Lower leg skin (tissue), 4 donors: ENCODE measurements around the gene FAM83G. TPM values are rescaled to one million over a fixed set of nuclear protein-coding genes. Genes with fewer than 3 reads are reported as not detected.

ENCODE experiments used
- DNase-seq, 2 donors: peaks; one replicate each; pipeline ENCODE4 v3.0.0-alpha.2; 2019; ENCODE audit warnings: low spot score in 2 of 2
- H3K4me3 ChIP-seq: fragments of 200-600 bp; sonication (generic); 2 replicates; pipeline ENCODE4 v1.5.1; 2017; ENCODE audit warnings: mild to moderate bottlenecking, low read depth; ENCODE audit not compliant: poor library complexity, severe bottlenecking
- POLR2A ChIP-seq, 2 donors: fragments of 450-650 bp; IDR thresholded peaks; one replicate each; pipeline ENCODE4 v1.6.1; 2016 to 2017; ENCODE audit warnings: antibody characterized with exemption in 2 of 2, mild to moderate bottlenecking in 1 of 2, moderate library complexity in 1 of 2
- WGBS, 2 donors: methylation state at CpG; one replicate each; pipeline ENCODE4 v1.1.5; 2018; 5-methylcytosine and 5-hydroxymethylcytosine counted together
- intact Hi-C: fragments of 100-400 bp; cut with DNase I; formaldehyde crosslinking; loops from one replicate; pipeline ENCODE4 v1.15.0; 2023; ENCODE audit warnings: low total_unique reads
- total RNA-seq, 4 donors: library from RNA; depleted of rRNA; stranded (reverse); fragments of >200 nt; gene quantifications; one replicate each; pipeline ENCODE4 v1.1.0, GENCODE V29; 2016
- TF ChIP-seq, protein P1 (sequence below), 3 donors: fragments of 450-650 bp; IDR thresholded peaks; one replicate each; pipeline ENCODE4 v1.5.1; 2016; ENCODE audit warnings: antibody characterized with exemption in 3 of 3, mild to moderate bottlenecking in 3 of 3, moderate library complexity in 2 of 3

Gene FAM83G
- total RNA-seq, 4 donors from 2014 or later, result 131 to 298 (median 190) TPM

DNA sequence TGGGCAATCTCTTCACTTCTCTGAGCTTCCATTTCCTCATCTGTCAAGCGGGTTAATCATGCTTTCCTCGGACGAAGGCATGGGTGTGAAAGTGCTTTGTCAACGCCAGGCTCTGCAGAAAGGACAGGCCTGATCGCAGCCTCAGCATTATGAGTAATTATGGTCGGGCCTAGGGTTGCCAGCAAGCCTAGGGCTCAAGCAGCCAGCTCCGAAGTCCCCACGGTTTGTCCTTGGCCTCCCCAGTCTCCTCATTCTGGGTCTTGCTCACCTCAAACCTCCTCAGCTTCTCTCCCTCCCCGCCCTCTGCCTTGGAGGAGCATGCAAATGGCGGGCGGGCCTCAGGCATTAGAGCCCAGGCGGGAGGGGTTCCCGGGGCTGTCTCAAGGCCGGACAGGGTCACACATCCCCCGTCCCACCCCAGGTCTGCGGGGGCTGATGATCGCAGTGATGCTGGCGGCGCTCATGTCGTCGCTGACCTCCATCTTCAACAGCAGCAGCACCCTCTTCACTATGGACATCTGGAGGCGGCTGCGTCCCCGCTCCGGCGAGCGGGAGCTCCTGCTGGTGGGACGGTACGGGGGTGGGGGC, 10.2 kb upstream of the FAM83G start:
- H3K4me3 ChIP-seq, result no peak overlapping the region
- WGBS, 2 donors, result 59 to 71% methylated on average over 23 to 29 of the region's 29 CpGs
- intact Hi-C loops, result no loop called here
- TF ChIP-seq, protein P1, sequence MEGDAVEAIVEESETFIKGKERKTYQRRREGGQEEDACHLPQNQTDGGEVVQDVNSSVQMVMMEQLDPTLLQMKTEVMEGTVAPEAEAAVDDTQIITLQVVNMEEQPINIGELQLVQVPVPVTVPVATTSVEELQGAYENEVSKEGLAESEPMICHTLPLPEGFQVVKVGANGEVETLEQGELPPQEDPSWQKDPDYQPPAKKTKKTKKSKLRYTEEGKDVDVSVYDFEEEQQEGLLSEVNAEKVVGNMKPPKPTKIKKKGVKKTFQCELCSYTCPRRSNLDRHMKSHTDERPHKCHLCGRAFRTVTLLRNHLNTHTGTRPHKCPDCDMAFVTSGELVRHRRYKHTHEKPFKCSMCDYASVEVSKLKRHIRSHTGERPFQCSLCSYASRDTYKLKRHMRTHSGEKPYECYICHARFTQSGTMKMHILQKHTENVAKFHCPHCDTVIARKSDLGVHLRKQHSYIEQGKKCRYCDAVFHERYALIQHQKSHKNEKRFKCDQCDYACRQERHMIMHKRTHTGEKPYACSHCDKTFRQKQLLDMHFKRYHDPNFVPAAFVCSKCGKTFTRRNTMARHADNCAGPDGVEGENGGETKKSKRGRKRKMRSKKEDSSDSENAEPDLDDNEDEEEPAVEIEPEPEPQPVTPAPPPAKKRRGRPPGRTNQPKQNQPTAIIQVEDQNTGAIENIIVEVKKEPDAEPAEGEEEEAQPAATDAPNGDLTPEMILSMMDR (IDR thresholded peaks at IDR 0.05), result no peak
- no peak for TF ChIP-seq POLR2A (IDR thresholded peaks at IDR 0.05)
- DNase-seq, result no peak

DNA sequence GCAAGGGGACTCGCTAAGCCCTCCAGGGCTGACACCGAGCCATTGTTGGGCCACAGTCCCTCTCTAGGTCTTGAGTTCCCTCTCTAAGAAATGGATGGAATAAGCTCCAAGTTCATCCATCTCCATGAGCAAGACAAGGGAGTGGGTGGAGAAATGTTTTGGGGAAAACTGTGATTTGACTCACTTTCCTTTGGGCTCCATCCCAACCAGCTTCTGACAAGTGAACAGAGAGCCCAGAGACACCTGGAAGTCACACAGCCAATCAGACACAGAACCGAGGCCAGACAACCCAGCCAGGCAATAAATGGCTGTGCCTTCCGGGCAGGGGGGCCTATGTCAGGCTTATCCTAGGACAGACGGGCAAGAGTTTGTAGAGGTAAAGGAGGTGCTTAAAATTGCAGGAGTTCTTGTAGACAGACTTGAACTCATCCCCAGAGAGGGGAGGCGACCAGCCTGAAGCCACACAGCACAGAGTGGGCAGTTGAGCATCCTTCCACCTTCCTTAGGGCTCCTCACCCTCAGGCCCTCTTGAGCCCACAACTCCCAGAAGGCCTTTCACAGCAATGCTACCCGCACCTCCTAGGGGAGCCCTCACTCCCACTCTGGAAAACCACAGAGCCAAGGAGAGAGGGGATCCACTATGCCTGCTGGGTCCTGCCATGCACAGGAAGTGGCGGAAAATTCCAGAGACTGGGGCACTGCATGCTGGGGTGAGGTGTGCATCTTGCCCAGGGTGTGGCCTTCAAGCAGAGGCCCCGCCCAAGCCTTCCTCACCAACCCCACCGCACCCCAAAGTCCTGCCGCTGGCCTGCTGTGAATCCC, 9.5 kb upstream of the FAM83G start:
- no peak for DNase-seq
- TF ChIP-seq, protein P1 (IDR thresholded peaks at IDR 0.05), result no peak
- no peak for TF ChIP-seq POLR2A (IDR thresholded peaks at IDR 0.05)
- no peak overlapping the region for H3K4me3 ChIP-seq
- intact Hi-C loops, result no loop called here
- WGBS, 2 donors, result 82 to 84% methylated on average over 11 of the region's 11 CpGs

DNA sequence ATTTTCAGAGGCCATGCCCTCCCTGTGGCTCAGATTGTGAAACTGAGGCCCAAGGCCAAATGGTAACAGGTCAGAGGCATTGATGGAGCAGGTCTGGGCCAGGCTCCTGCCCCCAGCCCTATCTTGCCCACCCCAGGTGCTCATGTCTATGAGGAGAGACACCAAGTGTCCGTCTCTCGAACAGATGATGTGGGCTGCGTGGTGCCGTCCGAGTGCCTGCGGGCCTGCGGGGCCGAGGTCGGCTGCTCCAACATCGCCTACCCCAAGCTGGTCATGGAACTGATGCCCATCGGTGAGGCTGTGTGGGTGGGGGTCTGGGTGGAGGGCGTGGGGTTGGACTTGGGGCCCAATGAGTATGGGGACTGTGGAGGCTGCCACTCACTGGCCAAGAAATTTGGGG, 8.7 kb upstream of the FAM83G start:
- DNase-seq, result no peak
- TF ChIP-seq POLR2A (IDR thresholded peaks at IDR 0.05), result no peak
- TF ChIP-seq, protein P1 (IDR thresholded peaks at IDR 0.05), result no peak
- WGBS, 2 donors, result 94 to 98% methylated on average over 10 to 12 of the region's 12 CpGs
- H3K4me3 ChIP-seq, result no peak overlapping the region
- intact Hi-C loops, result no loop called here

DNA sequence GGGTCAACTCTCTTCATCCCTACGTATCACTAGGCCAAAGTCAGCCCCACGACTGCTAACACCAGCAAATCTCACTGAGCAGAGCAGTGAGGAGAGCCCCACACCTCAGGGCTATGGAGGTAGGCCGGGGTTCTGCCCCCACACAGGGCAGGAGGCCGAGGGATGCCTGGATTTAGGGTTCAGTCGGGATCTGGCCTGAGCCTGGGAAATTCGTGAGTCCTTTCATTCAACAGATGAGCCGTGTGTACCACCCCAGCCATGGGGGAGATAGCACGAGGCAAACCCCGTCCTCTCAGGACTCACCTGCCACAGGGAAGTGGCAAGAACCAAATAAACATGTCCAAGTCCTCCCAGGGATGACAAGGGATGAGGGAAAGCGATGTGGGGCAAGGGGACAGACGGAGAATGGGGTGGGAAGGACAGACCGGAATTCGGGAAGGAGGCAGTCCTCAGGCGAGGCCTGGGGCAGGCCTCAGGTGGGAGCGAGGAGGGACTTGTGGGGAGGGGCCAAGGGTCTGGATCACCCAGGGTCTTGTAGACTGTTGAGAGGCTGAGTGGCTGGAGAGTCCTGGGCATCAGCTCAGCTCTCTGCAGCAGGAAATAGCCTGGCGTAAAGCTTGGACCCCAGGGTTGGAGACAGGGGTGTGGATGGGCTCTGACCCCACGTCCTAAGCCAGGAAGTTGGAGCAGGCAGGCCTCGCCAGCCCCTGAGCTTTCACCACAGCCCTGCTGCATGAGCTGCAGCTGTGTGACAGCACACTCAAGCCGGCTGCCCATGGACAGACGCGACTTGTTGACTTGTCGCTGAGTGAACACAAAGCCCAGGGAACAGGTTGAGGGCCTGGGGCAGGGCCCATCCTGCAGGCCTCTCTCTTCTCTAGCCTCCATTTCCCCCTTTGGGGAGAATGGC, 7.9 kb upstream of the FAM83G start:
- no peak overlapping the region for H3K4me3 ChIP-seq
- TF ChIP-seq POLR2A (IDR thresholded peaks at IDR 0.05), result no peak
- TF ChIP-seq, protein P1 (IDR thresholded peaks at IDR 0.05), result no peak
- 93 to 95% methylated on average over 16 to 22 of the region's 22 CpGs for WGBS, 2 donors
- intact Hi-C loops, result no loop called here
- DNase-seq, result no peak

DNA sequence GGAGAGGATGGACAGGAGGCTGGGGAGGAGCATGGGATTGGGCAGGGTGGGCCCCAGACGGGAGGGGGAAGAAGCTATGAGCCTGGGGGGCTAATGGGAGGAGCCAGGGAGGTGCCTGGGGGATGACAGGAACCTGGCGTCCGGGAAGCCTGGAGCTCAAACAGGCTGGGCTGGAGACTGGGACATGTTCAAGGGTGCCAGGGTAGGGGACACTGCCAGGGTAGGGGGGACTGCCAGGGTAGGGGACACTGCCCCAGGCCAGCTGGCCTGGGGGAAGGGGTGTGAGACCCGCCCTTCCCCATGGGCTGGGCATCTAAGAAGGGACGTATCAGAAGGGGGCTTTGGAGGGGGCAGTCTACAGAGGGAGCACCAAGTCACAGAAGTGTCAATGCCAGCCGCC, 7.0 kb upstream of the FAM83G start:
- WGBS, 2 donors, result 72 to 78% methylated on average over 6 of the region's 6 CpGs
- no peak overlapping the region for H3K4me3 ChIP-seq
- no peak for TF ChIP-seq POLR2A (IDR thresholded peaks at IDR 0.05)
- TF ChIP-seq, protein P1 (IDR thresholded peaks at IDR 0.05), result no peak
- DNase-seq, result no peak
- intact Hi-C loops, result no loop called here
